ENCODE measurements around the gene GAS2. TPM values are rescaled to one million over a fixed set of nuclear protein-coding genes. Genes with fewer than 3 reads are reported as not detected.

Gene GAS2
- total RNA-seq, 2 experiments from 2014 or later, result 1.8 to 4.1 TPM

DNA sequence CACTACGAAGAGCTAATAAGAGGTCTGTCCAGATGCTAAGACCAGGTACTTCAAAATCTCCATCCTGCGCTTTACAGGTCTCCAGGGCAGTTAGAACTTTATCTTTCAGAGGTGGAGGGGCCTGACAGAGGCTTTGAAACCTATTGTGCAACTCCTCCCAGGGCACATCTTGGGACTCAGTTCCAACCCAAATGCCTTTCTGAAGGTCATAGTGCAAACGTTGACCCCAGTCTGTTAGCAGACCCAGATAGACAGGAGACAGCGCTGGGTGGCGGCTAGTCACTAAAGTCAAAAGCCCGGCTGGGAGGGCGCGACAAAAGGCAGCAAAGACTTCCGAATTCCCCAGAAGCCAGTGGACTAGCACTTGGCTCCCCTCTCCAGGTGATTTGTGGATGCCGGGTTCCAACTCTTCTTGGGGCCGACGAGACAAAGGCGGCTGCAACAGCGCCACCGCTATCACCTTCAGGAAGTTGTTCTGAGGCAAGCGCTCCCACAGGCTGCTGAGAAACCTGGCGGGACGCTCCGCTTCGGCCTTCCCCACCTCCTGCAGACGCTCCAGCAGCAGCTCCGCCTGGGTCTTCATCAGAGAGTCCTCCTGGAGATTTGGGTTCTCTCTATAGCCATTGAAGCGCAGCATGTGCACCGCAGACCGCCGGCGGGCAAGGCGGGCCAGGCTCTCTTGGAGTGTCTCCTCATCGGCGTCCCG is 41.5 kb upstream of the GAS2 start:
- ChIA-PET POLR2A (interaction anchor here (1.0 kb wide), 1 partner anchor 67 kb away, joined by 3 read pairs; no protein-coding TSS in a partner anchor), CTCF (ENCODE audit: unreplicated experiment) (no interaction called here)
- intact Hi-C loops (cut with micrococcal nuclease; ENCODE audit: unreplicated experiment), result loop anchor here (5.0 kb wide), 1 partner anchor 182 kb away; no protein-coding TSS in a partner anchor
- BruUV-seq (replicated peaks), result no TSS peak
- Histone ChIP-seq H2AFZ (ENCODE audit: low read length) (peak overlapping the region; percentile 98), H4K20me1 (ENCODE audit: insufficient read depth, low read length) (0 out of 2 replicates have a peak, but pooled peaks cover 9% of the 10 kb centered on the region), H3K4me1 (ENCODE audit: insufficient read depth, low read length, poor library complexity, severe bottlenecking) (peaks cover 17% of the 10 kb centered on the region), H3K4me3 (ENCODE audit: low read depth, low read length, poor library complexity, severe bottlenecking) (peak overlapping the region; percentile 84), H3K79me2 (ENCODE audit: insufficient read depth, low read depth, low read length) (peaks cover 35% of the 10 kb centered on the region), H3K36me3 (ENCODE audit: insufficient read depth, low read length) (peaks cover 17% of the 10 kb centered on the region), H3K27ac (ENCODE audit: low read depth, low read length, poor library complexity, severe bottlenecking) (peak overlapping the region; percentile 73), H3K9me3 (ENCODE audit: low read length) (no peaks in the 10 kb centered on the region), H3K4me2 (ENCODE audit: low read length) (peak overlapping the region; percentile 89), H3K9me2 (ENCODE audit: insufficient read depth, low read length) (no peaks in the 10 kb centered on the region)
- TF ChIP-seq, protein P1, sequence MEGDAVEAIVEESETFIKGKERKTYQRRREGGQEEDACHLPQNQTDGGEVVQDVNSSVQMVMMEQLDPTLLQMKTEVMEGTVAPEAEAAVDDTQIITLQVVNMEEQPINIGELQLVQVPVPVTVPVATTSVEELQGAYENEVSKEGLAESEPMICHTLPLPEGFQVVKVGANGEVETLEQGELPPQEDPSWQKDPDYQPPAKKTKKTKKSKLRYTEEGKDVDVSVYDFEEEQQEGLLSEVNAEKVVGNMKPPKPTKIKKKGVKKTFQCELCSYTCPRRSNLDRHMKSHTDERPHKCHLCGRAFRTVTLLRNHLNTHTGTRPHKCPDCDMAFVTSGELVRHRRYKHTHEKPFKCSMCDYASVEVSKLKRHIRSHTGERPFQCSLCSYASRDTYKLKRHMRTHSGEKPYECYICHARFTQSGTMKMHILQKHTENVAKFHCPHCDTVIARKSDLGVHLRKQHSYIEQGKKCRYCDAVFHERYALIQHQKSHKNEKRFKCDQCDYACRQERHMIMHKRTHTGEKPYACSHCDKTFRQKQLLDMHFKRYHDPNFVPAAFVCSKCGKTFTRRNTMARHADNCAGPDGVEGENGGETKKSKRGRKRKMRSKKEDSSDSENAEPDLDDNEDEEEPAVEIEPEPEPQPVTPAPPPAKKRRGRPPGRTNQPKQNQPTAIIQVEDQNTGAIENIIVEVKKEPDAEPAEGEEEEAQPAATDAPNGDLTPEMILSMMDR (conservative IDR thresholded peaks at IDR 0.05; ENCODE audit: low read length), result peak; percentile 77
- no peak for TF ChIP-seq EZH2phosphoT487 (IDR thresholded peaks at IDR 0.05; ENCODE audit: borderline replicate concordance, low read depth, low read length)
- peak; percentile 81 for DNase-seq (ENCODE audit: low spot score)

DNA sequence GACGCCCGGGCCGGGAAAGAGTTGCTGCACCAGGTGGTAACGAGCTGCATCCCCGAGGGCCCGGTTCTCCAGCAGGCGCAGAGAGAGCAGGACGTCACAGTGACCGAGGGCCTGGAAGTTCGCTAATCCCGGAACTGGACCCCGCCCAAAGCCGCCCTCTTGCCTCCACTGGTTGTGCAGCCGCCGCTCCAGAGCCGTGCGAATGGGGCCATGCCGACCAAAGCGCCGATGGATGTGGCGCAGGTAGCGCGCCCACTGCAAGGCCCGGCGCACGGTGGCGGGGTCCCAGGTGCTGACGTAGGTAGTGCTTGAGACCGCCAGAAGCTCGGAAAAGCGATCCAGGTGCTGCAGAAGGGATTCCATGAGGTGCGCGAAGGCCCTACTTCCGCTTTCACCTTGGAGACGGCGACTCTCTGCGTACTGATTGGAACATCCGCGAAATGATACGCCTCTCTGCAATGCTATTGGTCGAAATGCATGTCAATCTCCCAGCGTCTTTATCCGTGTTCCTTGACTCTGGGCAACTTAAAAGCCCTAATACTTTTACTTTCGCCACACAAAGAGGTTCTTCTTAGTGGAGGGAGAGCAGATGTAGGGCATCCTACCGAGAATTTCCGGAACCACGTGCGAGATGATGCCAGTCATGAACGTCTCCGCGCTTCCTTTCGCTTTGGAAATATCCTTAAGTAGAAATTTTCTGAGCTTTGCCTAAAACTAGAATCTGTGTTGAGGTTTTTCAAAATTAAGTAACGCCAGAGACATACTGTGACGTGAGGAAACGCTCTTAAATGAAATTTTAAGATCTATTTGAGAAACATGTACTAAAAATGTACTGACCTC is 40.7 kb upstream of the GAS2 start, which contains the start of gene FANCF:
TSS of gene FANCF (minus strand) at position 376 of the 840 bp plus-strand sequence. CDS start at position 363, 13 bp downstream.
- H3K4me3 ChIP-seq (ENCODE audit: low read depth, low read length, poor library complexity, severe bottlenecking), result peak within 1 kb of the TSS; percentile 84
- H3K27ac ChIP-seq (ENCODE audit: low read depth, low read length, poor library complexity, severe bottlenecking), result peak within 1 kb of the TSS; percentile 73
- no TSS peak for BruUV-seq (replicated peaks)

More for the DNA sequence above, 40.7 kb upstream of the GAS2 start, which contains the start of gene FANCF:
- H3K79me2 ChIP-seq (ENCODE audit: insufficient read depth, low read depth, low read length), result peaks cover 35% of the 10 kb centered on the region
- H2AFZ ChIP-seq (ENCODE audit: low read length), result peak within 1 kb of the TSS; percentile 98
- intact Hi-C loops (cut with micrococcal nuclease; ENCODE audit: unreplicated experiment), result loop anchor here (5.0 kb wide), 1 partner anchor 182 kb away; no protein-coding TSS in a partner anchor
- H3K36me3 ChIP-seq (ENCODE audit: insufficient read depth, low read length), result peaks cover 14% of the 10 kb centered on the region
- POLR2A ChIA-PET, result interaction anchor here (0.7 to 0.9 kb wide), 2 partner anchors 9 to 33 kb away, joined by 4 read pairs; no protein-coding TSS in a partner anchor
- H4K20me1 ChIP-seq (ENCODE audit: insufficient read depth, low read length), result 0 out of 2 replicates have a peak, but pooled peaks cover 9% of the 10 kb centered on the region
- H3K4me2 ChIP-seq (ENCODE audit: low read length), result peak within 1 kb of the TSS; percentile 89
- no peaks in the 10 kb centered on the region for H3K9me2 ChIP-seq (ENCODE audit: insufficient read depth, low read length)
- no peaks in the 10 kb centered on the region for H3K9me3 ChIP-seq (ENCODE audit: low read length)
- CTCF ChIA-PET (ENCODE audit: unreplicated experiment), result no interaction called here
- TF ChIP-seq, protein P1 (conservative IDR thresholded peaks at IDR 0.05; ENCODE audit: low read length), result no peak
- TF ChIP-seq EZH2phosphoT487 (IDR thresholded peaks at IDR 0.05; ENCODE audit: borderline replicate concordance, low read depth, low read length), result no peak
- peaks cover 17% of the 10 kb centered on the region for H3K4me1 ChIP-seq (ENCODE audit: insufficient read depth, low read length, poor library complexity, severe bottlenecking)
- DNase-seq (ENCODE audit: low spot score), result peak; percentile 99

Data from OCI-LY7 (cell line).